Fibroblast of skin of abdomen (primary cell): ENCODE results near the gene TJAP1.
A peak's percentile ranks its signal among the peaks of the same experiment; 100 is the strongest.
"Not testable (repeated sequence)": the region's sequence is repeated elsewhere in the genome, so short reads cannot be mapped to it uniquely, and the experiment has no call there.

Experiments
- DNase-seq: peaks from one replicate; pipeline ENCODE4 v3.0.0-alpha.2; 2013

TJAP1 gene

GRCh38 chr6:43506667-43507471 is 29.5 kb downstream of the TJAP1 start:
- peak; percentile 68 for DNase-seq

GRCh38 chr6:43508481-43509141 is 31.2 kb downstream of the TJAP1 start:
- DNase-seq = no peak

- no peak for DNase-seq
Measured at GRCh38 chr6:43509142-43509983, 32.0 kb downstream of the TJAP1 start.

- DNase-seq = peak; percentile 72
Measured at GRCh38 chr6:43509984-43510826, 32.8 kb downstream of the TJAP1 start, which contains the start of gene LRRC73. TSS of gene LRRC73 (minus strand) at chr6:43510346. CDS start at chr6:43509785, 561 bp downstream.

- no peak for DNase-seq
Measured at GRCh38 chr6:43510827-43511163, 33.4 kb downstream of the TJAP1 start.

- no peak for DNase-seq
Measured at GRCh38 chr6:43511824-43512415, 34.5 kb downstream of the TJAP1 start.

GRCh38 chr6:43515808-43516207 is 38.4 kb downstream of the TJAP1 start:
- no peak for DNase-seq

GRCh38 chr6:43516367-43516696 is 39.0 kb downstream of the TJAP1 start:
- no peak for DNase-seq

GRCh38 chr6:43516697-43517504 is 39.5 kb downstream of the TJAP1 start, which contains the start of the genes POLR1C and YIPF3:
TSS of gene POLR1C (plus strand) at chr6:43517089. CDS start at chr6:43517110, 21 bp downstream.
TSS of gene YIPF3 (minus strand) at chr6:43516926. CDS start at chr6:43516807, 119 bp downstream.
- DNase-seq = peak; percentile 98

GRCh38 chr6:43517505-43518357 is 40.4 kb downstream of the TJAP1 start:
- no peak for DNase-seq

- no peak for DNase-seq
Measured at GRCh38 chr6:43520097-43520496, 42.7 kb downstream of the TJAP1 start.

- DNase-seq = no peak
Measured at GRCh38 chr6:43521836-43522235, 44.5 kb downstream of the TJAP1 start.

- no peak for DNase-seq
Measured at GRCh38 chr6:43522547-43523261, 45.3 kb downstream of the TJAP1 start.

GRCh38 chr6:43523284-43523683 is 45.9 kb downstream of the TJAP1 start:
- DNase-seq = no peak

- no peak for DNase-seq
Measured at GRCh38 chr6:43524483-43524961, 47.2 kb downstream of the TJAP1 start.

- DNase-seq = peak; percentile 9
Measured at GRCh38 chr6:43532201-43532600, 54.8 kb downstream of the TJAP1 start.

- not testable (repeated sequence) for DNase-seq
Measured at GRCh38 chr6:43538986-43539385, 61.6 kb downstream of the TJAP1 start.

- DNase-seq = not testable (repeated sequence)
Measured at GRCh38 chr6:43539409-43539808, 62.0 kb downstream of the TJAP1 start.

GRCh38 chr6:43540507-43540906 is 63.1 kb downstream of the TJAP1 start:
- no peak for DNase-seq
